ENCODE measurements around the gene PLET1.

- TF ChIP-seq KDM1A (IDR thresholded peaks at IDR 0.05; ENCODE audit: borderline replicate concordance, low read length): no peak
- TF ChIP-seq CTCF (IDR thresholded peaks at IDR 0.05; ENCODE audit: control extremely low read depth in 1 of 3, insufficient read depth in 1 of 3, low read depth in 1 of 3, low read length in 3 of 3): no peak
- no peak for TF ChIP-seq CEBPB (IDR thresholded peaks at IDR 0.05; ENCODE audit: low read depth, low read length)
- TF ChIP-seq RAD21 (IDR thresholded peaks at IDR 0.05 in 1 of 2, conservative IDR thresholded peaks at IDR 0.05 in 1 of 2; ENCODE audit: low read depth in 2 of 2, low read length in 2 of 2): no peak
- TF ChIP-seq CHD2 (IDR thresholded peaks at IDR 0.05; ENCODE audit: low read length): no peak
- TF ChIP-seq GTF2F1 (IDR thresholded peaks at IDR 0.05; ENCODE audit: borderline replicate concordance, low read depth, low read length): no peak
- TF ChIP-seq POLR2AphosphoS5 (IDR thresholded peaks at IDR 0.05; ENCODE audit: low read depth, low read length): no peak
- TF ChIP-seq, protein P1, sequence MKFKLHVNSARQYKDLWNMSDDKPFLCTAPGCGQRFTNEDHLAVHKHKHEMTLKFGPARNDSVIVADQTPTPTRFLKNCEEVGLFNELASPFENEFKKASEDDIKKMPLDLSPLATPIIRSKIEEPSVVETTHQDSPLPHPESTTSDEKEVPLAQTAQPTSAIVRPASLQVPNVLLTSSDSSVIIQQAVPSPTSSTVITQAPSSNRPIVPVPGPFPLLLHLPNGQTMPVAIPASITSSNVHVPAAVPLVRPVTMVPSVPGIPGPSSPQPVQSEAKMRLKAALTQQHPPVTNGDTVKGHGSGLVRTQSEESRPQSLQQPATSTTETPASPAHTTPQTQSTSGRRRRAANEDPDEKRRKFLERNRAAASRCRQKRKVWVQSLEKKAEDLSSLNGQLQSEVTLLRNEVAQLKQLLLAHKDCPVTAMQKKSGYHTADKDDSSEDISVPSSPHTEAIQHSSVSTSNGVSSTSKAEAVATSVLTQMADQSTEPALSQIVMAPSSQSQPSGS (IDR thresholded peaks at IDR 0.05; ENCODE audit: low read length): no peak
- no peak for TF ChIP-seq SIN3A (conservative IDR thresholded peaks at IDR 0.05 in 1 of 2, IDR thresholded peaks at IDR 0.05 in 1 of 2; ENCODE audit: low read depth in 1 of 2, low read length in 2 of 2)
- TF ChIP-seq EZH2 (IDR thresholded peaks at IDR 0.05; ENCODE audit: low read depth, low read length, severe bottlenecking): no peak
- no peak for TF ChIP-seq BRCA1 (IDR thresholded peaks at IDR 0.05; ENCODE audit: low read depth, low read length)
Observed at GRCh38 chr11:112278803-112279202, 18.1 kb upstream of the PLET1 start.
